A375 (cell line): ENCODE results near the gene ADAMTS13. TPM values are rescaled to one million over a fixed set of nuclear protein-coding genes. Genes with fewer than 3 reads are reported as not detected.

Source experiments
- total RNA-seq: library from RNA; depleted of rRNA; stranded (reverse); fragments of >200 nt; shearing (Covaris generic); gene quantifications from 2 replicates; pipeline ENCODE4 v1.2.3, GENCODE V29; 2014; rRNA removed

ADAMTS13 gene
- total RNA-seq: 2.7 and 3.9 TPM in 2 replicates

GRCh38 chr9:133421615-133422542 is at the start of gene ADAMTS13:
ADAMTS13 (plus strand) TSS chr9:133422367; CDS start chr9:133422444, 77 bp downstream.

GRCh38 chr9:133375724-133376654 is 46.2 kb upstream of the ADAMTS13 start, which contains the start of the genes STKLD1 and SURF4:
STKLD1 (plus strand) TSS chr9:133376366; CDS start chr9:133376474, 108 bp downstream.
SURF4 (minus strand) TSS chr9:133376060; CDS start chr9:133375969, 91 bp downstream.

GRCh38 chr9:133417541-133418461 is 4.4 kb upstream of the ADAMTS13 start, which contains the start of gene REXO4:
REXO4 (minus strand) TSS chr9:133418010; CDS start chr9:133417844, 166 bp downstream.

GRCh38 chr9:133459476-133460404 is 37.6 kb downstream of the ADAMTS13 start, which contains the start of gene CACFD1:
CACFD1 (plus strand) TSS chr9:133459978; CDS start chr9:133460067, 89 bp downstream.

DNA sequence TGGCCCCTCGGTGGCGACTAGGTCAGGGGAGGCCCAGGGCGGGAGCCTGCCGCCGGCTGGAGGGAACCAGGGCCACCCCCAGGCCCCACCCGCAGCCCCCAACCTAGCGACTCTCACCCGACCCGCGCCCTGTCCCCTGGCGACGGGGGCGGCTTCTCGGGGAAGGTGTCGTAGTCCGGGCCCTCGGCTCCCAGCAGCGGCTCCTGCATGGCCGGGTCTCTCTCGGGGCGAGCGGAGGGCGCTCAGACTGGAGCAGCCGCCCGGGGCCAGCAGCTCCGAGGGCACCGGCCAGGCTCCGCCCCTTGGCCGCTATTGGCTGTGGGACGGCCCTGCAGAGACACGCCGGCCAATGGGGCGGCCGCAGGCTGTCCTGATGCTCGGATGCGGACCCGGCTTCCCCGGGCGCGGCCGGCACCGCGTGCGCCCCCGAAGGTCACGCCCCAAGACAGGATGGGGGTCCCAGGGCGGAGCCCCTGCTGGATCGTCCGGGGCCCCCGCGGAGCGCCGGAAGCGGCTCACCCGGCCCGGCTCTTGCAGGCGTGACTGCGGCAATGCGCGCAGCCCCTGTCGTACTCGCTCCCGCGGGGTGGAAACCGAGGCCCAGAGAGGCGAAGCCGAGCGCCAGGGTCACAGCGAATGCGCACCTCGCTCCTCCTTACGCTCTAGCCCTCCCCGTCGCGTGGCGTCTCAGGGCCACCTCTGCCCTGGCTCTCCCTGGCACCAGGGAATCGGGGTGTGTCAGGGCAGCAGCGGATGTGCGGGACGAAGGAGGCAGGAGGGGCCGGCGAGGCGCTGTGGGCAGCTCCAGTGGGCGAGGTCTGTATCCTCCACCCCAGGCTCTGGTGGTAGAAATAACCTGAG is 56.9 kb downstream of the ADAMTS13 start, which contains the start of gene SLC2A6:
TSS of gene SLC2A6 (minus strand) at position 249 of the 861 bp plus-strand sequence. CDS start at position 209, 40 bp downstream.

Other genes starting within 250 kb of the ADAMTS13 start
- gene OBP2B, start 213.1 kb upstream of the ADAMTS13 start, total RNA-seq: not detected in 2 replicates
- not detected in 2 replicates for gene ABO, start 147.2 kb upstream of the ADAMTS13 start, total RNA-seq
- gene SURF6, start 86.2 kb upstream of the ADAMTS13 start, total RNA-seq: 56.2 and 62.8 TPM in 2 replicates
- gene MED22, start 74.2 kb upstream of the ADAMTS13 start, total RNA-seq: 29.7 and 31.6 TPM in 2 replicates
- gene RPL7A, start 74.1 kb upstream of the ADAMTS13 start, total RNA-seq: 2,460 and 2,581 TPM in 2 replicates
- gene SURF1, start 65.9 kb upstream of the ADAMTS13 start, total RNA-seq: 35.5 and 40.5 TPM in 2 replicates
- 88.1 and 115 TPM in 2 replicates for gene SURF2, start 65.8 kb upstream of the ADAMTS13 start, total RNA-seq
- gene SURF4, start 46.3 kb upstream of the ADAMTS13 start, total RNA-seq: 182 and 190 TPM in 2 replicates
- gene STKLD1, start 46.0 kb upstream of the ADAMTS13 start, total RNA-seq: 0.41 TPM in 1 of 2 replicates, not detected in the other
- 45.8 and 48.7 TPM in 2 replicates for gene REXO4, start 4.4 kb upstream of the ADAMTS13 start, total RNA-seq
- 5.4 and 5.7 TPM in 2 replicates for gene CACFD1, start 37.6 kb downstream of the ADAMTS13 start, total RNA-seq
- gene SLC2A6, start 56.7 kb downstream of the ADAMTS13 start, total RNA-seq: 3.3 and 4.2 TPM in 2 replicates
- not detected in 2 replicates for gene MYMK, start 102.6 kb downstream of the ADAMTS13 start, total RNA-seq
- not detected in 2 replicates for gene ADAMTSL2, start 112.3 kb downstream of the ADAMTS13 start, total RNA-seq
- not detected in 2 replicates for gene FAM163B, start 187.0 kb downstream of the ADAMTS13 start, total RNA-seq
- not detected in 2 replicates for gene DBH, start 214.0 kb downstream of the ADAMTS13 start, total RNA-seq